K562 (cell line): ENCODE measurements around the gene GPR35. TPM values are rescaled to one million over a fixed set of nuclear protein-coding genes. Genes with fewer than 3 reads are reported as not detected.

Experiments used
- ATAC-seq: fragments of 200-7000 bp; cut with Tn5 transposase; 3 replicates; pipeline ENCODE4 v1.9.1; 2020; ENCODE audit warnings: moderate library complexity
- BruUV-seq: library from RNA; stranded (reverse); fragments of 400-500 nt; replicated peaks from 2 replicates; lab custom pipeline; 2021; lab: Mats Ljungman, UMichigan
- CTCF ChIA-PET: fragments of 300-600 bp; formaldehyde crosslinking; extraction: SDS; loops from one replicate; lab custom pipeline; 2021; ENCODE audit warnings: low intra/inter-chr PET ratio; lab: Yijun Ruan, JAX
- POLR2A ChIA-PET: fragments of 300-600, 350-650 bp; sonication (Branson Sonifier 250); formaldehyde crosslinking; extraction: SDS; loops from one replicate; lab custom pipeline; 2021; ENCODE audit warnings: antibody characterized with exemption, inconsistent platforms; lab: Yijun Ruan, JAX
- DNase-seq, 4 experiments: peaks; one replicate each; pipeline versions ENCODE4 v3.0.0 to v3.0.0-alpha.2; 2011 to 2018; ENCODE audit warnings: low spot score in 3 of 4, mixed read lengths in 3 of 4; ENCODE audit errors: extremely low read depth in 1 of 4
- FAIRE-seq: peaks from 2 replicates; lab custom pipeline; 2011; peaks lifted over from hg19 to GRCh38; lab: Jason Lieb, UNC
- H2AFZ ChIP-seq: 2 replicates; pipeline ENCODE4 v1.6.0; 2011; ENCODE audit warnings: low read depth, low read length, control low read depth, inconsistent platforms
- H3K27ac ChIP-seq: fragments of 200-600 bp; 3 replicates; pipeline ENCODE4 v1.8.0; 2011; ENCODE audit warnings: low read depth, mild to moderate bottlenecking, control low read depth, inconsistent platforms, low read length, moderate library complexity, mixed read lengths; ENCODE audit errors: extremely low read depth
- H3K27me3 ChIP-seq, 2 experiments: fragments of 300-600 bp in 1 of 2; 2 replicates in 1 of 2; 3 replicates in 1 of 2; pipeline versions ENCODE4 v1.6.0 to v1.8.0; 2011; ENCODE audit warnings: inconsistent platforms in 2 of 2, low read length in 2 of 2, mild to moderate bottlenecking in 1 of 2, mixed read lengths in 1 of 2, moderate library complexity in 1 of 2; ENCODE audit not compliant: control insufficient read depth in 2 of 2, insufficient read depth in 2 of 2
- H3K36me3 ChIP-seq: fragments of 300-600 bp; 3 replicates; pipeline ENCODE4 v1.8.0; 2011; ENCODE audit warnings: mild to moderate bottlenecking, low read length, inconsistent platforms; ENCODE audit not compliant: control insufficient read depth, insufficient read depth
- H3K4me1 ChIP-seq, 2 experiments: fragments of 200-600 bp in 1 of 2; replicated peaks in 1 of 2; 2 replicates in 1 of 2; 3 replicates in 1 of 2; pipeline versions ENCODE4 v1.5.1 to v1.8.0; 2011; ENCODE audit warnings: inconsistent platforms in 2 of 2, low read length in 2 of 2, mild to moderate bottlenecking in 1 of 2, mixed read lengths in 1 of 2, moderate library complexity in 1 of 2; ENCODE audit not compliant: control insufficient read depth in 2 of 2, insufficient read depth in 2 of 2
- H3K4me2 ChIP-seq: 2 replicates; pipeline ENCODE4 v1.6.1; 2011; ENCODE audit warnings: low read length, control low read depth, inconsistent platforms, mixed read lengths; ENCODE audit not compliant: insufficient read depth
- H3K4me3 ChIP-seq: fragments of 200-600 bp; sonication (generic), shearing (Covaris generic); 2 replicates; pipeline ENCODE4 v1.5.1; 2016; ENCODE audit warnings: control low read depth, inconsistent platforms
- H3K79me2 ChIP-seq: fragments of 200-600 bp; 3 replicates; pipeline ENCODE4 v1.8.0; 2011; ENCODE audit warnings: low read length, inconsistent platforms; ENCODE audit not compliant: control insufficient read depth, insufficient read depth
- H3K9ac ChIP-seq, 2 experiments: 2 replicates each; pipeline versions ENCODE4 v1.6.0 to v1.6.1; 2011; ENCODE audit warnings: low read depth in 2 of 2, low read length in 2 of 2, control low read depth in 1 of 2, inconsistent platforms in 1 of 2, mild to moderate bottlenecking in 1 of 2, mixed read lengths in 1 of 2; ENCODE audit not compliant: insufficient read depth in 1 of 2
- H3K9me1 ChIP-seq: one replicate; pipeline ENCODE4 v1.6.0; 2011; ENCODE audit warnings: inconsistent platforms, mild to moderate bottlenecking, low read length, moderate library complexity; ENCODE audit not compliant: control insufficient read depth, insufficient read depth
- H3K9me3 ChIP-seq: replicated peaks from 2 replicates; pipeline ENCODE4 v1.5.1; 2011; ENCODE audit warnings: low read depth, low read length, inconsistent platforms; ENCODE audit not compliant: control insufficient read depth, insufficient read depth
- H4K20me1 ChIP-seq: replicated peaks from 2 replicates; pipeline ENCODE4 v1.6.1; 2011; ENCODE audit warnings: low read length, inconsistent platforms, mixed read lengths; ENCODE audit not compliant: control insufficient read depth, insufficient read depth
- NEUROD1 ChIP-seq: fragments of 150-350 bp; IDR thresholded peaks from 2 replicates; pipeline ENCODE4 v1.6.1; 2014; ENCODE audit warnings: borderline replicate concordance, low read length, low read depth; ENCODE audit not compliant: partially characterized antibody
- ZBTB17 ChIP-seq: fragments of 450-650 bp; formaldehyde crosslinking; IDR thresholded peaks from 2 replicates; pipeline ENCODE4 v1.4.0; 2020; ENCODE audit warnings: mild to moderate bottlenecking
- WGBS: fragments of 100-300 bp; shearing (Covaris generic); methylation state at CpG from one replicate; pipeline ENCODE4 v1.1.6; 2016; ENCODE audit warnings: low coverage, mixed read lengths; ENCODE audit not compliant: insufficient coverage; ENCODE audit errors: missing lambda C conversion rate; 5-methylcytosine and 5-hydroxymethylcytosine counted together
- in situ Hi-C: fragments of 300-500 bp; cut with MboI; formaldehyde crosslinking; loops from 4 replicates; pipeline ENCODE4 v1.15.0; 2018; ENCODE audit warnings: inconsistent platforms, mixed read lengths
- intact Hi-C: fragments of 100-400 bp; cut with micrococcal nuclease; formaldehyde crosslinking; loops from 2 replicates; pipeline ENCODE4 v1.14.2; 2022
- polyA plus RNA-seq, 8 experiments: library from polyadenylated mRNA; depleted of rRNA in 4 of 8; stranded (reverse) in 5 of 8; unstranded in 3 of 8; fragments of >200 nt; fragmentation: Nextera tagmentation in 2 of 8; fragmentation: Illumina TruSeq in 1 of 8; extraction: Ambion mirVana in 2 of 8; extraction: Trizol in 1 of 8; gene quantifications; 2 replicates each; pipeline versions ENCODE4 v1.2.1 to v1.2.3, GENCODE V29; 2011 to 2014; ENCODE audit warnings: inconsistent platforms in 1 of 8, missing spikeins in 1 of 8
- total RNA-seq, 7 experiments: library from RNA; depleted of rRNA in 6 of 7; stranded (reverse); fragments of >200 nt in 6 of 7; fragmentation: Illumina TruSeq in 2 of 7; extraction: Trizol in 2 of 7; gene quantifications; 2 replicates each; pipeline versions ENCODE4 v1.2.1 to v1.2.3, GENCODE V29; 2011 to 2021; ENCODE audit warnings: low replicate concordance in 1 of 7

The GPR35 gene
- total and polyA plus RNA-seq, 9 of the 15 experiments (the other 6 are each of a cell fraction or from before 2014, with no cell fraction given) = 0.04 to 0.50 (median 0.29) TPM; not detected in 3

- no peak for TF ChIP-seq NEUROD1
- TF ChIP-seq, all 486 proteins: peak for 0
Observed at GRCh38 chr2:240630771-240631547, 5.7 kb downstream of the GPR35 start (continued).

- Histone ChIP-seq H3K4me1 (peaks cover 0 to 4% of the 10 kb centered on the region in 2 experiments; a peak in 2 of 5 replicates), H3K27me3 (peaks cover 0 to 16% of the 10 kb centered on the region in 2 experiments; a peak in 2 of 5 replicates), H3K9me3 (0 out of 2 replicates have a peak, but pooled peaks cover 1% of the 10 kb centered on the region), H3K4me3 (no peak overlapping the region), H4K20me1 (no peaks in the 10 kb centered on the region), H3K4me2 (no peak overlapping the region), H3K9ac (no peak overlapping the region), H3K79me2 (no peaks in the 10 kb centered on the region), H3K27ac (no peak overlapping the region), H2AFZ (no peak overlapping the region), H3K9me1 (no peaks in the 10 kb centered on the region), H3K36me3 (no peaks in the 10 kb centered on the region)
- DNase-seq (no peak), FAIRE-seq (no peak), ATAC-seq (no peak)
- intact Hi-C loops (no loop called here), in situ Hi-C loops (no loop called here)
- BruUV-seq = no TSS peak
- POLR2A ChIA-PET = no interaction called here
- TF ChIP-seq ZBTB17 (CRISPR knock-in tag) = no peak
- 14% methylated on average over 9 of the region's 11 CpGs for WGBS
- CTCF ChIA-PET = no interaction called here
Observed at GRCh38 chr2:240631548-240632305, 6.4 kb downstream of the GPR35 start.
